Caco-2 (cell line): Measurements from ENCODE around the gene DYNLT3. TPM values are rescaled to one million over a fixed set of nuclear protein-coding genes. Genes with fewer than 3 reads are reported as not detected.

ENCODE experiments used
- Bru-seq: library from RNA; stranded (reverse); fragments of 400-500 nt; gene quantifications from one replicate; lab custom pipeline; 2021; lab: Mats Ljungman, UMichigan
- BruChase-seq, 2 experiments: library from RNA; stranded (reverse); fragments of 400-500 nt; gene quantifications; one replicate each; lab custom pipeline; 2021; lab: Mats Ljungman, UMichigan
- BruUV-seq: library from RNA; stranded (reverse); fragments of 400-500 nt; replicated peaks from 2 replicates; lab custom pipeline; 2021; lab: Mats Ljungman, UMichigan
- CTCF ChIA-PET: fragments of 300-600 bp; sonication (Branson Sonifier 250); formaldehyde crosslinking; loops from one replicate; lab custom pipeline; 2022; ENCODE audit warnings: antibody characterized with exemption; lab: Charles Lee
- POLR2A ChIA-PET: fragments of 300-600 bp; sonication (Branson Sonifier 250); formaldehyde crosslinking; loops from one replicate; lab custom pipeline; 2022; ENCODE audit warnings: antibody characterized with exemption; lab: Charles Lee
- DNase-seq, 2 experiments: peaks; one replicate each; pipeline versions ENCODE4 v3.0.0 to v3.0.0-alpha.2; 2020 to 2022
- H3K27me3 ChIP-seq: replicated peaks from 2 replicates; pipeline ENCODE4 v1.6.0; 2011; ENCODE audit warnings: low read length; ENCODE audit not compliant: control insufficient read depth, insufficient read depth
- H3K36me3 ChIP-seq: 2 replicates; pipeline ENCODE4 v1.5.1; 2011; ENCODE audit warnings: low read length; ENCODE audit not compliant: control insufficient read depth, insufficient read depth
- H3K4me1 ChIP-seq: fragments of 250-450 bp; sonication (Bioruptor Pico); 2 replicates; pipeline ENCODE4 v1.5.1; 2020; ENCODE audit warnings: mild to moderate bottlenecking
- H3K4me3 ChIP-seq: 2 replicates; pipeline ENCODE4 v1.5.1; 2011; ENCODE audit warnings: low read depth, mild to moderate bottlenecking, control low read depth, low read length
- H3K9me3 ChIP-seq: fragments of 250-450 bp; sonication (Bioruptor Pico); 2 replicates; pipeline ENCODE4 v1.5.1; 2020; ENCODE audit warnings: mild to moderate bottlenecking, moderate library complexity
- H3K27ac Mint-ChIP-seq: one replicate; pipeline ENCODE4 v1.8.0; 2022; ENCODE audit warnings: mixed read lengths; ENCODE audit not compliant: unreplicated experiment
- H3K27me3 Mint-ChIP-seq: one replicate; pipeline ENCODE4 v1.8.0; 2022; ENCODE audit warnings: mixed read lengths; ENCODE audit not compliant: insufficient read depth, unreplicated experiment
- H3K36me3 Mint-ChIP-seq: one replicate; pipeline ENCODE4 v1.8.0; 2022; ENCODE audit warnings: mild to moderate bottlenecking, mixed read lengths; ENCODE audit not compliant: insufficient read depth, unreplicated experiment
- H3K4me1 Mint-ChIP-seq: one replicate; pipeline ENCODE4 v1.8.0; 2022; ENCODE audit warnings: low read depth, mixed read lengths; ENCODE audit not compliant: unreplicated experiment
- H3K4me3 Mint-ChIP-seq: one replicate; pipeline ENCODE4 v1.8.0; 2022; ENCODE audit warnings: mild to moderate bottlenecking, moderate library complexity, mixed read lengths; ENCODE audit not compliant: unreplicated experiment
- H3K9me3 Mint-ChIP-seq: one replicate; pipeline ENCODE4 v1.8.0; 2022; ENCODE audit warnings: mixed read lengths; ENCODE audit not compliant: unreplicated experiment
- intact Hi-C: fragments of 100-400 bp; cut with micrococcal nuclease; formaldehyde crosslinking; loops from one replicate; pipeline ENCODE4 v1.10.0; 2022; ENCODE audit not compliant: unreplicated experiment
- long read RNA-seq: library from polyadenylated mRNA; stranded (forward); transcript quantifications from one replicate; pipeline ENCODE4 v2.0.0, GENCODE V29; 2022
- total RNA-seq: library from RNA; stranded (reverse); gene quantifications from 2 replicates; pipeline ENCODE4 v1.2.3, GENCODE V29; 2022
- TF ChIP-seq, protein P1 (sequence below), 2 experiments: fragments of 200-600 bp in 1 of 2; IDR thresholded peaks; 1 replicate in 1 of 2; 2 replicates in 1 of 2; pipeline versions ENCODE4 v1.5.1 to v1.8.0; 2011 to 2022; ENCODE audit warnings: antibody characterized with exemption in 1 of 2, control low read depth in 1 of 2, inconsistent platforms in 1 of 2, low read depth in 1 of 2, low read length in 1 of 2, mild to moderate bottlenecking in 1 of 2, moderate library complexity in 1 of 2; ENCODE audit not compliant: insufficient read depth in 1 of 2, severe bottlenecking in 1 of 2, unreplicated experiment in 1 of 2

DYNLT3 gene, protein sequence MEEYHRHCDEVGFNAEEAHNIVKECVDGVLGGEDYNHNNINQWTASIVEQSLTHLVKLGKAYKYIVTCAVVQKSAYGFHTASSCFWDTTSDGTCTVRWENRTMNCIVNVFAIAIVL
- 26.9 and 27.5 TPM in 2 replicates for total RNA-seq
- Bru-seq, nascent RNA: percentile 78 among the genes with signal in this experiment
- BruChase-seq, experiment 1, labeled RNA remaining after a 2-hour chase: percentile 86 among the genes with signal in this experiment
- percentile 95 among the genes with signal in this experiment for BruChase-seq, experiment 2, labeled RNA remaining after a 6-hour chase
- long read RNA-seq, transcript DYNLT3-201 (5 exons, 2,217 nt): major isoform, 65 of 70 reads
- long read RNA-seq, partial matches to known transcripts: 0 of 70 reads
- long read RNA-seq, other reads (novel, unspliced or antisense): 4 of 70 reads

DNA sequence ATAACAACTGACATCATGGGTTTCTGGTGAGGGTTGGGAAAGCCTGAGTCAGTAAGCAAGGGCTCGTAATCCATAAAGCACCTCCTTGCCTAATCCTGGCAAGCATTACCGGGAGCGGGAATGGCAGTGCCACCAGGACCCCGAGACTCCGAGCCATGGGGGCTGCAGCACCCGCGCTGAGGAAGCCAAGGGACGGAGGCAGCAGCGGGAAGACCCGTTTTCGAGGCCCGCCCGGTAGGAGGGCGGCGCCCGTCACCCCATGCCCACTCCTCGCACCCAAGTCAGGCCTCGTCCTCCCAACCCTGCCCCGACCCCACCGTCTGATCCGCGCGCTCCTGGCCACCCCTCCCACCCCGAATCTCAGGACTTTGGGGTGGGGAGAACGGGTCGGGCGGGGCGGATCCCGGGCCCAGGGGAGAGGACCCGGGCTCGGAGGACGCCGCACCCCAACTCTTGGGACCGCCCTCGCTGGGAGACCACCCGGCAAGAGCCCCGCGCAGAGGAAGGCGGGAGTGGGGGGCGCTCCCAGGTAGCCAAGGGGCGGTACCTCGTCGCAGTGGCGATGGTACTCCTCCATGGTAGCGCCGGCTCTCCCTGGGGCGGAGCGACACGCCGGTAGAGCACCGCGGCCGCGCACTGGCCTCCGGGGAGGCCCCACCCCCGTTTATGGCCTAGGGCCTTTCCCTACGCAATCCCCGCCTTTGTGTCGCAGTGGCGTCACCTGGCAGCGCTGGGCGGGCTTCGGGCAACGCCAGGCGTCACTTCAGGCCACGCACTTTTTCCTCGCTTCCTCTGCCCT, at the start of gene DYNLT3:
TSS of gene DYNLT3 (minus strand) at position 638 of the 799 bp plus-strand sequence. CDS start at position 577, 61 bp downstream.
- H3K27me3 ChIP-seq: no peaks in the 10 kb centered on the region
- CTCF ChIA-PET: no interaction called here
- POLR2A ChIA-PET: no interaction called here
- Mint-ChIP-seq H3K4me1 (no peaks in the 10 kb centered on the region), H3K27ac (peak within 1 kb of the TSS; percentile 63), H3K36me3 (peaks cover 6% of the 10 kb centered on the region), H3K9me3 (no peaks in the 10 kb centered on the region), H3K27me3 (no peaks in the 10 kb centered on the region), H3K4me3 (peak within 1 kb of the TSS; percentile 70)
- no peaks in the 10 kb centered on the region for H3K9me3 ChIP-seq
- DNase-seq: peak; percentile 88 to 90
- H3K4me3 ChIP-seq: peak within 1 kb of the TSS; percentile 87
- BruUV-seq: no TSS peak
- H3K4me1 ChIP-seq: peaks cover 6% of the 10 kb centered on the region; the same call in 1 of the 2 replicates
- TF ChIP-seq, protein P1, sequence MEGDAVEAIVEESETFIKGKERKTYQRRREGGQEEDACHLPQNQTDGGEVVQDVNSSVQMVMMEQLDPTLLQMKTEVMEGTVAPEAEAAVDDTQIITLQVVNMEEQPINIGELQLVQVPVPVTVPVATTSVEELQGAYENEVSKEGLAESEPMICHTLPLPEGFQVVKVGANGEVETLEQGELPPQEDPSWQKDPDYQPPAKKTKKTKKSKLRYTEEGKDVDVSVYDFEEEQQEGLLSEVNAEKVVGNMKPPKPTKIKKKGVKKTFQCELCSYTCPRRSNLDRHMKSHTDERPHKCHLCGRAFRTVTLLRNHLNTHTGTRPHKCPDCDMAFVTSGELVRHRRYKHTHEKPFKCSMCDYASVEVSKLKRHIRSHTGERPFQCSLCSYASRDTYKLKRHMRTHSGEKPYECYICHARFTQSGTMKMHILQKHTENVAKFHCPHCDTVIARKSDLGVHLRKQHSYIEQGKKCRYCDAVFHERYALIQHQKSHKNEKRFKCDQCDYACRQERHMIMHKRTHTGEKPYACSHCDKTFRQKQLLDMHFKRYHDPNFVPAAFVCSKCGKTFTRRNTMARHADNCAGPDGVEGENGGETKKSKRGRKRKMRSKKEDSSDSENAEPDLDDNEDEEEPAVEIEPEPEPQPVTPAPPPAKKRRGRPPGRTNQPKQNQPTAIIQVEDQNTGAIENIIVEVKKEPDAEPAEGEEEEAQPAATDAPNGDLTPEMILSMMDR (IDR thresholded peaks at IDR 0.05; ENCODE audit: insufficient read depth in 1 of 2, low read depth in 1 of 2, low read length in 1 of 2, severe bottlenecking in 1 of 2, unreplicated experiment in 1 of 2): no peak
- intact Hi-C loops: loop anchor here (5.0 kb wide), 1 partner anchor 60 kb away; no protein-coding TSS in a partner anchor
- H3K36me3 ChIP-seq: no peaks in the 10 kb centered on the region

DNA sequence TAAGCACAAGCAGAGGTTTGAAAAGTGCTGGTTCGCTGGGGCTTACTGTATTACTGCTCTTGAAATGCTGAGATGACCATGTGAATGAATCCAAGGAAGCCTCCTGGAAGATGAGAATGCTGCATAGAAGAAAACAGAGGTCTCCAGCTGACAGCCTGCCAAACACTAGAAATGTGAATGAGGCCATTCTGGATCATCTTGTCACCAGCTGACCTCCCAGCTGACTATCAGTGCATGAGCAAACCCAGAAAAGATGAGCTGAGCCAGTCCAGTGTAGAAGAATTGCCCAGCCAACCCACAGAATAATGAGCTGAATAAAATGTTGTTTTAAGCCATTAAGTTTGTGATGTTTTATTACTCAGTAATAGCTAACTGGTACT, 49.1 kb upstream of the DYNLT3 start:
- no peak overlapping the region for H3K4me3 ChIP-seq
- Mint-ChIP-seq H3K4me3 (no peak overlapping the region), H3K36me3 (no peaks in the 10 kb centered on the region), H3K4me1 (no peaks in the 10 kb centered on the region), H3K27ac (no peak overlapping the region), H3K27me3 (no peaks in the 10 kb centered on the region), H3K9me3 (no peaks in the 10 kb centered on the region)
- intact Hi-C loops: no loop called here
- no peaks in the 10 kb centered on the region for H3K4me1 ChIP-seq
- H3K27me3 ChIP-seq: no peaks in the 10 kb centered on the region
- no peak for DNase-seq
- ChIA-PET CTCF (no interaction called here), POLR2A (no interaction called here)
- no peaks in the 10 kb centered on the region for H3K36me3 ChIP-seq
- no peaks in the 10 kb centered on the region for H3K9me3 ChIP-seq
- no TSS peak for BruUV-seq
- TF ChIP-seq, protein P1 (IDR thresholded peaks at IDR 0.05; ENCODE audit: insufficient read depth in 1 of 2, low read depth in 1 of 2, low read length in 1 of 2, severe bottlenecking in 1 of 2, unreplicated experiment in 1 of 2): no peak

DNA sequence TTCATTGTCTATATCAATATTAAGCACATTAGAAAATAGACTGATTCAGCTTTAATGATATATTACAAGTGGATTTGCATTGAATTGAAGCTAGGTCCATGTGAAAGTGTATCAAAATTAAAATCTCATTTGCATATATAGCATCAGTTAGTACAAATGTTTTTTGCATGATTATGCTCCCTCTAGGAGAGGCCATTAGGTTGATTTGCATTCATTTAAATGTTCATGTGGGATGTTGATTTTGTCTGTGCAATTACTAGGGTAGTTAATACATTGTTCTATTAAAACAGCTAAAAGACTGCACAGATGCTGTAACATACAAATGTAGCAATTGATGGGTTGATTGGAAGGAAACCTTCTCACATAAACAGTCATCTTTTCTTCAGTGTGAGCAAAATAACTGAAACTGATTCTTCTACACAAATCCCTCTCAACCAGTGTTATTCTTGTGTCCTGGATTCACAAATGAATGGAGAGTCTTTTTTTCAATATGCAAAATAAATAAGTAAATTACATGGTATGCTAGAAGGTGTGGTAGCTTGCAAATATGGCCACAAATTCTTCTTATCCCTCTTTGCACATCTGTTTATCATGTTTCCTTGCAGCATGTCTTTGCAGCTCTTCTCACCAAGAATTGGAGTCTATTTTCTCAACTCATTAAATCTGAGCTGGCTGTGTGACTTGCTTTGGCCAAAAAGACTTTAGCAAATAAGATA, 48.6 kb upstream of the DYNLT3 start:
- ChIA-PET CTCF (no interaction called here), POLR2A (no interaction called here)
- Mint-ChIP-seq H3K27ac (no peak overlapping the region), H3K36me3 (no peaks in the 10 kb centered on the region), H3K27me3 (no peaks in the 10 kb centered on the region), H3K4me3 (no peak overlapping the region), H3K9me3 (no peaks in the 10 kb centered on the region), H3K4me1 (no peaks in the 10 kb centered on the region)
- H3K4me1 ChIP-seq: no peaks in the 10 kb centered on the region
- intact Hi-C loops: no loop called here
- no peak overlapping the region for H3K4me3 ChIP-seq
- BruUV-seq: no TSS peak
- DNase-seq: no peak
- H3K9me3 ChIP-seq: no peaks in the 10 kb centered on the region
- TF ChIP-seq, protein P1 (IDR thresholded peaks at IDR 0.05; ENCODE audit: insufficient read depth in 1 of 2, low read depth in 1 of 2, low read length in 1 of 2, severe bottlenecking in 1 of 2, unreplicated experiment in 1 of 2): no peak
- H3K36me3 ChIP-seq: no peaks in the 10 kb centered on the region
- H3K27me3 ChIP-seq: no peaks in the 10 kb centered on the region
